HG03571 (cell line): ENCODE results near the gene AAMP.
"Not testable (repeated sequence)": the region's sequence is repeated elsewhere in the genome, so short reads cannot be mapped to it uniquely, and the experiment has no call there.

Experiments
- ATAC-seq: cut with Tn5 transposase; IDR thresholded peaks from one replicate; pipeline ENCODE4 v1.9.1; 2021; ENCODE audit not compliant: unreplicated experiment

AAMP gene

DNA sequence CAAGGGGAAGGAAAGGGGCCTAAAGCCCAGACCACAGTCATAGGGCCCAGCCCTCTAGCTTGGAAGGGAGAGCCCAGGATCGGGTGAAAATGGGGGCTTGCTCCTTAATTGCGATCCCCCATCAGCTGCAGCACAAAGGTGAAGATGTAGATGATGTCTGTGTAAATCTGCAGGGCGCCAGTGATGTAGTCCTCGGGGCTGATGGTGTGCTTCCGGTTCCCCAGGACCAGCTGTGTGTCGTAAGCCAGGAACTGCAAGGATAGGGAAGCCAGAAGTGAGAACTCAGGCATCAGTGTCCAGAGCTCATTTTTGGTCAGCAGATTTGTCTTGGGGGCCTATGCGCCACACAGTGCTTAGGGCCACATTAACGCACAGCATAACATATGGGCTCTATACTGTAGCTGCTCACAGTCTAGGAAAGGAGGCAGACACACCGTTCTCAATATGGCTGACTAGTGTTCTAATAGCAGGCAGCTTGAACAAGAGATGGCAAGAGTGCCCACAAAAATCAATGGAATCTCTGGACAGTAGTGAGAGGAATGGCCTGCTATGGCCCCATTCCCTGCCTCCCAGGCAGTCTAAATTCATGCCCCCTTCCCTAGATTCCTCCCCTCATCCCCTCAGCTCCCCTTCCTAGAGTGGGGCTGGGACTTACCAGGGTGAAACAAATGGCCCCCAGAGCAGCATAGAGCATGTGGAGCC is 5.6 kb upstream of the AAMP start:
- ATAC-seq, result no peak

DNA sequence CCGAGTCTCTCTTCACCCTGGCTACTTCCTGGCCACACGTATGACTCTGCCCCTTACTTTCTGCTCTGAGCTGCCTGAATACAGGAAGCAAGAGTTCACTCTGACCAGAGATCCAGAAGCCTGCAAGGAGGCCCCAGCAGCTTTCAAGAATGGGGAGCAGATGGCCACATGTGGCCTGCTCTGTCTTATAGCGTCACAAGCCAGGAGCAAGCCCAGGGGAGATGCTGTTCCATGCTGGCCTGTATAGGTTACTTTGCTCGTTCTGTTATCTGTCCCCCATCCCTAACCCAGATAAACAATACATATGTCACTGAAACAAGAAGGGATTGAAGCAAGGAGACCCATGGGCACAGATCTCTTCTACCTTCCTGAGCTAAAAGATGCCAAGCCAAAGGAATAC is 4.6 kb upstream of the AAMP start:
- no peak for ATAC-seq

DNA sequence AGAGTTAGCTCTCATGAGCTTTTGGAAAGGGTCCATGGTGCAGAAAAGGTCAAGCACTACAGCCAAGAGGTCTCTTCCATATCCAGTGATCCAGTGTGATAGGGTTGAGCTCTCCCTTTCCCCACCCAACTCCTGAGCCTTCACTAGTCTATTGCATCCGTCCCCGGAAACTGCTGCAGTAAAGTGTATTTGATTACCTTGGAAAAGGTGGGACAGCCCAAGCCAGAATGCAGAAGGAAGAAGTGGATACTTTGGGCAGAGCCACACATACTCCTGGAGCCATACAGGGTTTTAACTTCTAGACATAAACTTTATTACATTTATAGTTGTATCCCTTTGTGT is 3.9 kb upstream of the AAMP start:
- no peak for ATAC-seq

DNA sequence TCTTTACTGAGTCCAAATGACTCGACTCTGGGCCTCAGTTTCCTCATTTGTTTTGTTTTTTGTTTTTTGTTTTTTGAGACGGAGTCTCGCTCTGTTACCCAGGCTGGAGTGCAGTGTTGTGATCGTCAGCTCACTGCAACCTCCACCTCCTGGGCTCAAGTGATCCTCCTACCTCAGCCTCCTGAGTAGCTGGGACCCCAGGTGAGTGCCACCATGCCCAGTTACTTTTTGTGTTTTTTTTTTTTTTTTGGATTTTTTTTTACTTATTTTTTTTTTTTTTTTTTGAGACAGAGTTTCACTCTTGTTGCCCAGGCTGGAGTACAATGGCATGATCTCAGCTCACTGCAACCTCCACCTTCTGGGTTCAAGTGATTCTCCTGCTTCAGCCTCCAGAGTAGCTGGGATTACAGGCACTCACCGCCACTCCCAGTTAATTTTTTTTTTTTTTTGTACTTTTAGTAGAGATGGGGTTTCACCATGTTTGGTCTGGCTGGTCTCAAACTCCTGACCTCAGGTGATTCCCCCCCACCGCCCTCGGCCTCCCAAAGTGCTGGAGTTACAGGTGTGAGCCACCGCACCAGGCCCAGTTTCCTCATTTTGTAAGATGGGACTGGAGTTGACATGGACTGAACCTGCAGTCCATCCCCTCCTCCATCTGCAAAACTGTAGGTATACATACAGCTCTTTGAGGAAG is 3.4 kb upstream of the AAMP start:
- ATAC-seq, result not testable (repeated sequence)

DNA sequence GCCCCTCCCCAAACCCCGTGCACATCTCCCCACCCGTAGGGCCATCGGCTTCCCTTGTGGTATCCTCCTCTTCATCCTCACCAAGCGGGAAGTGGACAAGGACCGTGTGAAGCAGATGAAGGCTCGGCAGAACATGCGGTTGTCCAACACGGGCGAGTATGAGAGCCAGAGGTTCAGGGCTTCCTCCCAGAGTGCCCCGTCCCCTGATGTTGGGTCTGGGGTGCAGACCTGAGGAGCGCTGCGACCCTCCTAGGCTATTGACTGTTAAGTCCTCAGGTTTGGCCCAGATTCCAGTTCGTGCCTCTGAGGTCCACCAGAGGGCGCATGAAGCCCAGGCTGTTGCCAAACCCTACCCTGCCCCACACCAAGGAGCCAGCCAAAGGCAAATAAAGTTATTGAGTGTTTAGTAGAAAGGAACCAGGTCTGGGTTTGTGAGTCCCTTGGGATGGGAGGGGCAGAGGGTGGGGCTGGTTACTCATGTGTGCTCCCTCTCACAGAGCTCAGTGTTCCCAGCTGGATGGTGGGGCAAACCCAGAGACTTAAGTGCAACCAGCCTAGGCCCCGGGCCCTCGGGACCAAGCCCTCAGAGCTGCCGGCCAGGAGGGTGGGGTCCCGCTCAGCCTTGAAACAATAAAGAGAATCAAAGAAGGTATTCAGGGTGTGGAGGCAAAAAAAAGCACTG is 2.7 kb upstream of the AAMP start:
- no peak for ATAC-seq

DNA sequence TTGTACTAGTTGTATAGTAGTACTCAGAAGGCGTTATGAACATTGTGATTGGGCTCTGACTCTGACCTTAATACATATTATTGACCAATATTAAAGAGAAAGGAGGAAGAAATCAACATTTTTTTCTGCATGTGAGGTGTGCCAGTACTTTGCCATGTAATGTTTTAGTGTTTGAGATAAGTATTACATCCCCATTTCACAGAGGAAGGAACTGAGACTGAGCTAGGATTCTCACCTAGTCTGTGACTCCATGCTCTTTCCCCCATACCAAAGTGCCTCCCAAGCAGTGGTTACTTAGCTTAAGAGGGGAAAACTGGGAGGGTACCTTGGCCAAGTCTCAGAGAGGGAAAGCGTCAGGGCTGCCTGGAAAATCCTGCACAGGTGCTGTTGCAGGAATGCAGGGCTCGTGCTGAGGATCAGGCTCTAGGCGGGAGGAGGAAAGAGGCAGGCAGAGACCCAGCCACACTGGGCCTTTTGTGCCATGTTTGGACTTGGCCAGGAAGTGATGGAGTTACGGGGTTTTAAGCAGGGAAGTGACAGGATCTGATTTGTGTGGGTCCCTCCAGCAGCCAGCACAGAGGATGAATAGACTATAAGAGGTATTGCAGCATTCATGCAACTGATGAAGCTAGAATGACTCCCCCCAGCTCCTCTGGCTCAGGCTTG is 2.1 kb upstream of the AAMP start:
- ATAC-seq, result no peak

DNA sequence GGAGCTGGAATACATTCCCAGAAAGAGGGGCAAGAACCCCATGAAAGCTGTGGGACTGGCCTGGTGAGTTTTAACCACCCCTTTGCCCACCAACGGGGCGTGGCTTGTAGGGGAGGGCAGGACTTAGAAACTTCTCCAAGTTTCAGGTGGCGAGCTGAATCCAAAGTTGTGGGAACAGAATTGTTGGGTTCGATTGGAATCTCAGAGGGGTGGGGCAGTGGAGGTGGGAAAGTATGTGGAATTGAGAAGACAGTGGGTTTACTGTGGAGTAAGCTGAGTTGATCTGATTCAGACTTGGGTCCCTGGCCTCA is 1.5 kb upstream of the AAMP start:
- no peak for ATAC-seq

DNA sequence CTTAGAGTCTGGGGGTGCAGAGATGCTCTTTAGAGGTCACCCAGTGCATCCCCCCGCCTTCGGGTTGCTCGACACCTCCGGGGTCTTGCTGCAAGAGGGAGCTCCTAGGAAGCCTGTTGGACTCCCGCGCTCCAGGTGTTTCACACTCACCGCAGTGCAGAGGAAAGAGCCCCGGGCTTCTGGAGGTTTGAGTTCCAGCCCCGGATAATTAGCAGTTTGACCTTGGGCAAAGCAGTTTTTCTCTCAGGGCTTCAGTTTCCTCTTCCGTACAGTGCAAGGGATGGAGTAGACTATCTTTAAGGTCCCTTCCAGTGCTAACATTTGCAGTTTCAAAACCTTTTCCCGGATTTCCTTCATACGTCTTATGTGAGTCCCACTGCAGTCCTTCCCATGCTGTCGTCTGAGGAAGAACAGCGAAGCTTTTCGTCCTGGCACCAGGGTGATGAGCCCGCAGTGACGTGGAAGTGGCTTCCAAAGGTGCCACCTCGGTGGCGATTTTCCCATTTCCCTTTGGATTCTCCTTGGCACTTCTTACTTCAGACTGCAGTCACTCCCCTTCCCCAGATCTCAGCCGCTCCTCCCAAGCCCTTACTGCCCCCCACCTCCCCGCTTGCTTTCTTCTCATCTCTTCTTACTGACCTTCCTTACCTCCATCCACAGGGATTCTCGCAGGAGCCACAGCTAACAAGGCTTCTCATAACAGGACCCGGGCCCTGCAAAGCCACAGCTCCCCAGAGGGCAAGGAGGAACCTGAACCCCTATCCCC is 967 bp upstream of the AAMP start:
- ATAC-seq, result no peak

DNA sequence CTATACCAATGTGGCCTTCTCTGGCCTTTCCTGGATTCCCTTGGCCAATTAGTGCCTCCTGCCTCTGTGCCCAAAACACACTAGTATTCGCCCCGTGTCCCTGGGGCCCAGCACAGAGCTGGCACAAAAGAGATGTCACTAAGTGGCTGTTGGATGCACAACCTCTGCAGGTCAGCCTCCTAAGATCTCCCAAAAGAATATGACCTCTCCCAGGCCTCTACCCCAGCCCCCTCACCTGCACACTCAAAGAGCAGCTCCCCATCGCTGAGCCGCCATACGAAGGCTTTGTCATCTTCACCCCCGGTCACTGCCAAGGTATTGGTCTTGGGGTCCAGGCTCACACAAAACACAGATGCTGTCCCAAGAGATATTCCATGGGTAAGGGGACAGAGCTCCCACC is 2.7 kb downstream of the AAMP start:
- ATAC-seq, result no peak

DNA sequence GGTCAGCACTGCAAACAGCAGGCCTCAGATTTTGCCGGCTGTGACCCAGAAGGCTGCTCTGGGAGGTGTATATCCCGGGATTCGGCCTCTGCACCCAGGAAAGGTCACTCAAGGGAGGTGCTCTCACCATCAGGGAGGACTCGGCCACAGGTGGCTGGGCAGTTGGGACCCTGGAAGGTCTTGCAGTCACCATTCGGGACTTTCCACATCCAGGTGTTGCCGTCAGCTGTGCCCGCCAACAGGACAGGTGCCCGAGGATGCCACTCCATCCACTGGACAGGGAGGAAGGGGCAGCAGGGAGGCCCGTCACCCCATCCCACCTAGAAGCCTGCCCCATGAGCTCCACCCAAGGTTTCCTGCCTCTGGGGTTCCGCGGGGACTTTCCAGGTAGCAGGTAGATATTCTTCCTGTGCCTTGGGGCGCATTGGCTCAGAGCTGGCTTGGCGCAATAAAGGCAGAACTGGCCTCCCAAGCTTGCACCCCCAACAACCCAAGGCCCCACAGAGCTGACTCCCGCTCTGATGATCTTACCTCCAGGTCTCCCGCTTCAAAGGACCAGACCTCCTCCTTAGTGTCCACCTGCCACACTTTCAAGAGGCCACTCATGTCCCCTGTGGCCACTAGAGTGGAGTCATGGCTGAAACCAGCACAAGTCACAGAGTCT is 3.5 kb downstream of the AAMP start:
- no peak for ATAC-seq

DNA sequence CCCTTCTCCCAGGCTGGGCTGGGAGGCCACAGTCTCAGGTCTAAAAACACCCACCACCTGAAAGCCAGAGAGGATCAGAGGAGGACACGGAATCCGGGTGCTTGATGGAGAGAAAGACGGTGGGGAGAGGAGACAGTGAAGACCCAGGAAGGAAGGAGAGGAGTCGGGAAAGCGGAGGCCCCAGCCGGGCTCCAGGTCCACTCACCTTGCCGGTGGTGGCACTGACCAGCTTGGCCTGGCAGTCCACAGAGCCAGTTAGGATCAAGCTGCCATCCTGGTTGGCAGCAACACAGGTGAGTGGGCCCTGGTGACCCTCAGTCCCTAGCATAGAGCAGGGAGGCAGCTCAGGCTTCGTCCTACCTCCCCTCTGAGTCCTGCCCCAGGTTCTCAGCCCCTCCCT is 4.3 kb downstream of the AAMP start:
- no peak for ATAC-seq

DNA sequence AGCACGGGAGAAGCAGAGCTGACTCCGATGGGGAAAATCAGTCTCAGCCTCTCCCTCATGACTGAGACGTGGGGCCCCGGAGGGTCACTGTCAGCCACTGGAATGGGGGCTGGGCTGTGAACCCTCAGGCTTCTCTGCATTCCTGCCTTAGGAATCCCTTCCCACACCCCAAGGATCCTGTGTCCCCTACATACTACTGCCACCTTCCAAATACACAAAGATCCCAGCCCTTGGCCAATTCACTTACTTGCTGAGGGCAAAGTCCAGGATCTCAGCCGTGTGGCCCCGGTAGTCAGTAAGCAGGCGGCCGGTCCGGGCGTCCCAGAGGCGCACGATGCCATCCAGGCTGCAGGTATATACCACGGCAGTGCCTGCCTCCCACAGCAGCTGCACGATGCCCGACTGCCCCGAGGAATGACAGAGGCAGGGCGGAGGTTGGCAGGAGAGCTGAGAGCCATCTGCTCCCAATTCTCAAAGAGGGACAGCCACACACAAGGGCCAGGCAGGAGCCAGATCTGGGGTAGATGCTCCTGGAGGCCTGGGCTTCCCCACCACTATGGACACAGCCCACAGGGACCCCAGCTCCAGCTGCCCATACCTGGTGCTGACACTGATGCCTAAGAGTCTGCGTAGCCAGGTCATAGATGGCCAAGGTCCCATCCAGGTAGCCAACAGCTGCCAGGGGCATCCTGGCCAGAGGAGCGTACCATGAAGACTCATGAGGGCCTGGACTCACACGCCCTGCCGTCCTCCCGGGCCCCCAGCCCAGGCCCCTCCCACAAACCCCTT is 5.0 kb downstream of the AAMP start:
- ATAC-seq, result no peak

DNA sequence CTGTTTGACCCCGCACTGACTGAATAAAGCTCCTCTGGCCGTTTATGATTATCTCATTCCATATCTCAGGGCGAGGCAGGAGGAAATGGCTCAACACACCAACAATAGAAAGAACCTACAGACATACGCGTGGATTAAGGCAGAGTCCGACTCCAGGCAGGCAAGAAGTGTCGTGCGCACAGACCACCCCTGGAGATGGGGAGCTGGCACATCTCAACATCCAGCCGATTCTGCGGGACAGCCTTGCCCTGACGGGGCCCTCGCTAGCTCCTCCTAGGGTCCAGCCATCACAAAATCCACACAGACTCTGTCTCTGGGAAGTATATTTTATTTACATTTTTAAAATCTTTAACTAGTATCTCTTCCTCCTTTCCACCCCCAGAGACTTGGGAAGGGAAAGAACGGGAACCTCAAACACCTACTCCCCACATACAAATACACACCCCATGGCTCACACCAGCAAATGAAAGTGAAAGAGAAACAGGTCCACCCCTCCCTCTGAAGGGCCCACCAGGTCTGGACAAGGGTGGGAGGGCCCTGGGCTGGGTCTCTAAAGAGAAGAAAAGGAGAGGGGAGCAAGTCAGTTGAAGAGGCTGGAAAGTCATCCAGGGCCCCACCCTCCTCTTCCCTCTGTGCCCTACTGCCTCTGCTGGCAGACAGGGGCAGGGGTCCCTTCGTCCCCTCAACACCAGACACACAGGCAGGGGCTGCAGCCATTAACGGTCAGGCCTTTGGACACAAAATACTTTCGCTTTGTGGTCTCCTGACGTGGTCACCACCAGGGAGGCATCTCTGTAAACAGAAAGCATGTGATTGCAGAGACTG is 5.9 kb downstream of the AAMP start:
- no peak for ATAC-seq

DNA sequence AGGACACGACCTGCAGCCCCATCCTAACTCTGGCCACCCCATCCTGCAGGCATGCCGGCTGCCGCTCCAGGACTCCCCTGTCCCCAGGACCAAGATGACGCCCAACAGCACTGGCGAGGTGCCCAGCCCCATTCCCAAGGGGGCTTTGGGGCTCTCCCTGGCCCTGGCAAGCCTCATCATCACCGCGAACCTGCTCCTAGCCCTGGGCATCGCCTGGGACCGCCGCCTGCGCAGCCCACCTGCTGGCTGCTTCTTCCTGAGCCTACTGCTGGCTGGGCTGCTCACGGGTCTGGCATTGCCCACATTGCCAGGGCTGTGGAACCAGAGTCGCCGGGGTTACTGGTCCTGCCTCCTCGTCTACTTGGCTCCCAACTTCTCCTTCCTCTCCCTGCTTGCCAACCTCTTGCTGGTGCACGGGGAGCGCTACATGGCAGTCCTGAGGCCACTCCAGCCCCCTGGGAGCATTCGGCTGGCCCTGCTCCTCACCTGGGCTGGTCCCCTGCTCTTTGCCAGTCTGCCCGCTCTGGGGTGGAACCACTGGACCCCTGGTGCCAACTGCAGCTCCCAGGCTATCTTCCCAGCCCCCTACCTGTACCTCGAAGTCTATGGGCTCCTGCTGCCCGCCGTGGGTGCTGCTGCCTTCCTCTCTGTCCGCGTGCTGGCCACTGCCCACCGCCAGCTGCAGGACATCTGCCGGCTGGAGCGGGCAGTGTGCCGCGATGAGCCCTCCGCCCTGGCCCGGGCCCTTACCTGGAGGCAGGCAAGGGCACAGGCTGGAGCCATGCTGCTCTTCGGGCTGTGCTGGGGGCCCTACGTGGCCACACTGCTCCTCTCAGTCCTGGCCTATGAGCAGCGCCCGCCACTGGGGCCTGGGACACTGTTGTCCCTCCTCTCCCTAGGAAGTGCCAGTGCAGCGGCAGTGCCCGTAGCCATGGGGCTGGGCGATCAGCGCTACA is 7.0 kb downstream of the AAMP start:
- no peak for ATAC-seq

DNA sequence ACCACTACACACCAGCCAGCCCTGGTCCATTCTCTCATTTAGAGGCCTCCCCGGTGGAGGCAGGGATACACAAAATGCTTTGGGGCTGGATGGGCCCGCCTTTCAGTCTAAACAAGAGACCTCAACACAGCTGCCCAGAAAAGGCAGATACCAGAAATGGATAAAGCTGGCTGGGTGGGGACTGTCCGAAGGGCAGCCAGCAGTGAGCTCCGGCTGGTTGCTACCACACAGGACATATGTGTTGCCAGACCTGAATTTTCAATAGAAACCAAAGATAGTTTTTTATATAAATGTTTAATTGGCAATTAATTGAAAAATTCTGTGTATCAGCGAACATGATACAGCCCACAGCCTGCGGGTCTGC is 7.7 kb downstream of the AAMP start:
- no peak for ATAC-seq

DNA sequence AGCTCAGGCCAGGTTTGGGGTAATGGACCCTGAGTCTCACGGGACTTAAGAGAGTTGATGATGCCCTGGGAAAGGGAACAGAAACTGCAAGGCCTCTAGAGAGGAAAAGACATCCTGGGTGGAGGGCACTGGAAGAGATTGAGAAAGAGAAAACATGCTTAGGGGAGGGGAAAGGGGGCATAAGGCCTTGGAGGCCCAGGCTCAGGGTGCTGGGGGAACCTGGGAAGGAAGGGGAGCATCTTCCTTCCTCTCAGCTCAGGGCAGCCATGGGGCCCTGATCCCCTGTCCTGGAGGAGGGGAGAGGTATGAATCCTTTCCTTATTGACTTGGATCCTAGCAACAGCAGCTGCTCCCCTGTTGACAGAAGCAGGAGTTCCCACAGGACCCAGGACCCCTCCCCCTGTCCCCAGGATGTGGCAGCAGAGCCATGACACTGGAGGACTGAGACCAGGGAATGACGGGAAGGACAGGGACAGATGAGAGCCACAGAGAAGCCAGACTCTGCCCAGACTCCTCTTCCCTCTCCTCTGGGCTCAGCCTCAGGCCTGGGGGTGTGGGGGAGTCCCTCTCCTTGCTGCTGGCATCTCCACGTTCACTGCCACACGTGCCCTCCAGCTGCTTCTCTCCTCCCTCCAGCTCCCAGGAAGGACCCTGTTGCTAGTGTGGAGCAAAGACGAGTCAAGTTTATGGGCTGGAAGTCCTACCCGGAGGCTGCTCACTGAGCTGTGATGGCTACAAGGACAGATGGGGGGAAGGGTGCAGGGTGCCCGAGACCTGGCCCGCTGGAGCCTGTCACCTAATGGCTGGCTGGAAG is 8.3 kb downstream of the AAMP start:
- no peak for ATAC-seq

DNA sequence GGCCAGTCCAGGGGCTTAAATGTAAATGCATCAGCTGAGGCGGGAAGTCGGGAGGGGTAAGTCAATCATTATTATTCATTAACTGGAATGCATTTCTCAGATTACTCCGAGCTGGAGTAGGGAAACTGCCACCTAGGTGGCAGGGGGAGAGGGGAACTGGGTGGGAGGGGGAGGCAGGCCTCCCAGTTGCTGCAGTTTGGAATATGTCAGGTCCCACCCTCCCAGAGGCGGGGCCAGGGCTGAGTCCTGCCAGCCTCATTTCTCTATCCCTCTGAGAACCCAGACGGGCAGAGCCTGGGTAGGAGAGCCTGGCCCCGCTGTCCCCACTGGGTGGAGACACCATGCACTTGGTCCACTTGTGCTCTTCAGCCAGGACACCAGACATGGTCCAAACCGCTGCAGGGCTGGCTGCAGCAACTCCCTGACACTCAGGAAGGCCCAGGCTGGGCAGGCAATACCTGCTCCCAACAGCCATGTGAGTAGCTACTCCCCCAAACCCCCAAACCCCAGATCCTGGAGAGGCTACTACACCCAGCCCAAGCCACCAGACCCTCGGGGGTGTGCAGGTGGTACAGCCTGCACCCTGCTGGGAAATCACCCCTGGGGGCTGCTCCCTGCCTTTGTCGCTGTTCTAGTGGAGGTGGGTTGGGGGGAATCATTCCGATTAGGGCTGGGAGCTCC is 9.1 kb downstream of the AAMP start, which contains the start of gene GPBAR1:
Gene GPBAR1 (plus strand): TSS at position 274 of the 681 bp plus-strand sequence. CDS start 1,710 bp downstream, outside the sequence.
- no peak for ATAC-seq
